Measurements from ENCODE around the gene GBF1.

- TF ChIP-seq CTCF (IDR thresholded peaks at IDR 0.05 in 4 of 5, conservative IDR thresholded peaks at IDR 0.05 in 1 of 5), result no peak
- no peak for TF ChIP-seq POLR2A (IDR thresholded peaks at IDR 0.05)
Observed at GRCh38 chr10:102381983-102382382, 136.7 kb downstream of the GBF1 start.

Measured in gastrocnemius medialis (tissue), 4 donors.